Body of pancreas (tissue), 4 donors: ENCODE data around the gene FKBP1C. TPM values are rescaled to one million over a fixed set of nuclear protein-coding genes. Genes with fewer than 3 reads are reported as not detected.

ENCODE experiments used
- ATAC-seq: fragments of 150-250 bp; one replicate; pipeline ENCODE4 v1.9.1; 2016
- DNase-seq, 4 donors: peaks; one replicate each; pipeline ENCODE4 v3.0.0-alpha.2; 2019
- H3K27ac ChIP-seq, 4 donors: fragments of 200-600 bp; sonication (generic); 1 replicate in 3 of 4; 2 replicates in 1 of 4; pipeline versions ENCODE4 v1.5.1 to v1.6.1; 2016 to 2019; ENCODE audit warnings: mild to moderate bottlenecking in 1 of 4, mixed read lengths in 1 of 4, moderate library complexity in 1 of 4
- H3K27me3 ChIP-seq, 2 donors: fragments of 200-600 bp; sonication (generic); one replicate each; pipeline ENCODE4 v1.6.0; 2016; ENCODE audit warnings: mild to moderate bottlenecking in 1 of 2
- H3K36me3 ChIP-seq, 2 donors: fragments of 200-600 bp; sonication (generic); replicated peaks in 1 of 2; 2 replicates each; pipeline ENCODE4 v1.5.1; 2016; ENCODE audit warnings: low read depth in 2 of 2; ENCODE audit not compliant: insufficient read depth in 1 of 2
- H3K4me1 ChIP-seq: fragments of 200-600 bp; sonication (generic); one replicate; pipeline ENCODE4 v1.6.0; 2016
- H3K4me3 ChIP-seq, 2 donors: fragments of 200-600 bp; sonication (generic); 1 replicate in 1 of 2; 2 replicates in 1 of 2; pipeline ENCODE4 v1.5.1; 2016 to 2019
- H3K9me3 ChIP-seq, 3 donors: fragments of 200-600 bp; sonication (generic); 1 replicate in 2 of 3; 2 replicates in 1 of 3; pipeline ENCODE4 v1.5.1; 2016
- CTCF ChIP-seq, 7 experiments: fragments of 450-650 bp in 4 of 7; fragments of 200-600 bp in 3 of 7; sonication (generic) in 3 of 7; IDR thresholded peaks; one replicate each; pipeline ENCODE4 v1.5.1; 2016 to 2019; ENCODE audit warnings: antibody characterized with exemption in 7 of 7
- POLR2A ChIP-seq, 3 donors: fragments of 450-650 bp; IDR thresholded peaks; one replicate each; pipeline ENCODE4 v1.6.1; 2016; ENCODE audit warnings: antibody characterized with exemption in 3 of 3, mild to moderate bottlenecking in 2 of 3
- WGBS, 2 donors: methylation state at CpG; one replicate each; pipeline ENCODE4 v1.1.5; 2017; 5-methylcytosine and 5-hydroxymethylcytosine counted together
- intact Hi-C: fragments of 100-400 bp; cut with DNase I; formaldehyde crosslinking; loops from one replicate; pipeline ENCODE4 v1.15.1; 2023
- total RNA-seq, 2 donors: library from RNA; depleted of rRNA; stranded (reverse); fragments of >200 nt; gene quantifications; one replicate each; pipeline ENCODE4 v1.1.0, GENCODE V29; 2016

The FKBP1C gene
- total RNA-seq, 2 donors from 2014 or later, result not detected

GRCh38 chr6:63188828-63189227 is 22.4 kb upstream of the FKBP1C start:
- no peak overlapping the region for H3K27ac ChIP-seq
- H3K9me3 ChIP-seq, result no peaks in the 10 kb centered on the region
- ATAC-seq (no peak), DNase-seq (no peak)
- no peaks in the 10 kb centered on the region for H3K36me3 ChIP-seq
- H3K27me3 ChIP-seq, result no peaks in the 10 kb centered on the region
- H3K4me1 ChIP-seq, result no peaks in the 10 kb centered on the region
- intact Hi-C loops, result no loop called here
- no peak overlapping the region for H3K4me3 ChIP-seq
- TF ChIP-seq POLR2A (IDR thresholded peaks at IDR 0.05), result no peak
- TF ChIP-seq CTCF (IDR thresholded peaks at IDR 0.05), result no peak

- TF ChIP-seq CTCF (IDR thresholded peaks at IDR 0.05) (no peak), POLR2A (IDR thresholded peaks at IDR 0.05) (no peak)
- no peaks in the 10 kb centered on the region for H3K36me3 ChIP-seq
- no peak overlapping the region for H3K4me3 ChIP-seq
- H3K9me3 ChIP-seq, result no peaks in the 10 kb centered on the region
- ATAC-seq (no peak), DNase-seq (no peak)
- 58 to 73% methylated on average over 3 to 5 of the region's 5 CpGs for WGBS, 2 donors
- intact Hi-C loops, result no loop called here
- H3K4me1 ChIP-seq, result no peaks in the 10 kb centered on the region
- H3K27me3 ChIP-seq, result no peaks in the 10 kb centered on the region
- H3K27ac ChIP-seq, result no peak overlapping the region
Measured at GRCh38 chr6:63193324-63193723, 17.9 kb upstream of the FKBP1C start.

- DNase-seq (no peak), ATAC-seq (no peak)
- H3K27ac ChIP-seq, result no peak overlapping the region
- no peaks in the 10 kb centered on the region for H3K36me3 ChIP-seq
- H3K27me3 ChIP-seq, result no peaks in the 10 kb centered on the region
- no peak for TF ChIP-seq CTCF (IDR thresholded peaks at IDR 0.05)
- TF ChIP-seq POLR2A (IDR thresholded peaks at IDR 0.05), result no peak
- peaks cover 0 to under 1% (median 0%) of the 10 kb centered on the region in 3 donors for H3K9me3 ChIP-seq
- intact Hi-C loops, result no loop called here
- no peak overlapping the region for H3K4me3 ChIP-seq
- H3K4me1 ChIP-seq, result no peaks in the 10 kb centered on the region
Measured at GRCh38 chr6:63197741-63198140, 13.5 kb upstream of the FKBP1C start.

GRCh38 chr6:63213325-63213724 is 2.1 kb downstream of the FKBP1C start:
- ATAC-seq, result no peak
- no peak overlapping the region for H3K27ac ChIP-seq
- TF ChIP-seq POLR2A (IDR thresholded peaks at IDR 0.05) (no peak), CTCF (IDR thresholded peaks at IDR 0.05) (no peak)
- no peaks in the 10 kb centered on the region for H3K36me3 ChIP-seq
- H3K4me3 ChIP-seq, result no peak overlapping the region
- no peak for DNase-seq
- no peaks in the 10 kb centered on the region for H3K4me1 ChIP-seq
- H3K9me3 ChIP-seq, result no peaks in the 10 kb centered on the region
- intact Hi-C loops, result no loop called here
- H3K27me3 ChIP-seq, result no peaks in the 10 kb centered on the region
- 92 to 93% methylated on average over 2 of the region's 2 CpGs for WGBS, 2 donors

GRCh38 chr6:63214816-63215215 is 3.5 kb downstream of the FKBP1C start:
- ATAC-seq (no peak), DNase-seq (no peak)
- Histone ChIP-seq H3K4me3 (no peak overlapping the region), H3K4me1 (no peaks in the 10 kb centered on the region), H3K27ac (no peak overlapping the region), H3K36me3 (no peaks in the 10 kb centered on the region), H3K27me3 (no peaks in the 10 kb centered on the region), H3K9me3 (no peaks in the 10 kb centered on the region)
- 27 to 28% methylated on average over 3 of the region's 3 CpGs for WGBS, 2 donors
- no peak for TF ChIP-seq CTCF (IDR thresholded peaks at IDR 0.05)
- no peak for TF ChIP-seq POLR2A (IDR thresholded peaks at IDR 0.05)
- intact Hi-C loops, result no loop called here
